CD4-positive, alpha-beta memory T cell (primary cell): ENCODE measurements around the gene KAT7. TPM values are rescaled to one million over a fixed set of nuclear protein-coding genes. Genes with fewer than 3 reads are reported as not detected.

Source experiments
- CTCF ChIA-PET: fragments of 350-600 bp; sonication (Branson Sonifier 250); formaldehyde crosslinking; loops from one replicate; lab custom pipeline; 2021; ENCODE audit warnings: inconsistent platforms; ENCODE audit not compliant: partially characterized antibody; lab: Charles Lee
- POLR2A ChIA-PET: fragments of 350-600 bp; sonication (Branson Sonifier 250); formaldehyde crosslinking; loops from one replicate; lab custom pipeline; 2021; ENCODE audit not compliant: partially characterized antibody; lab: Charles Lee
- DNase-seq, 5 donors: peaks; one replicate each; pipeline versions ENCODE4 v3.0.0 to v3.0.0-alpha.2; 2020 to 2022; ENCODE audit warnings: mixed read lengths in 1 of 5
- H3K27ac ChIP-seq: one replicate; pipeline ENCODE4 v1.7.0; 2013; ENCODE audit warnings: low read depth, low read length
- H3K27me3 ChIP-seq: 2 replicates; pipeline ENCODE4 v1.7.0; 2013; ENCODE audit warnings: mild to moderate bottlenecking, low read length, moderate library complexity; ENCODE audit not compliant: insufficient read depth
- H3K36me3 ChIP-seq: 2 replicates; pipeline ENCODE4 v1.7.0; 2013; ENCODE audit warnings: mild to moderate bottlenecking, low read length, moderate library complexity; ENCODE audit not compliant: insufficient read depth
- H3K4me1 ChIP-seq: 2 replicates; pipeline ENCODE4 v1.7.0; 2013; ENCODE audit warnings: mild to moderate bottlenecking, low read length, moderate library complexity; ENCODE audit not compliant: insufficient read depth
- H3K4me3 ChIP-seq, 2 donors: one replicate each; pipeline ENCODE4 v1.7.0; 2013; ENCODE audit warnings: low read length in 2 of 2, mild to moderate bottlenecking in 1 of 2
- H3K9me3 ChIP-seq, 2 donors: one replicate each; pipeline ENCODE4 v1.7.0; 2013; ENCODE audit warnings: low read length in 2 of 2, control low read depth in 1 of 2; ENCODE audit not compliant: control insufficient read depth in 1 of 2
- H3K27ac Mint-ChIP-seq, 7 donors: one replicate each; pipeline ENCODE4 v1.8.0; 2020 to 2021; ENCODE audit warnings: mixed read lengths in 7 of 7, mild to moderate bottlenecking in 6 of 7, inconsistent platforms in 3 of 7, moderate library complexity in 3 of 7
- H3K27me3 Mint-ChIP-seq, 2 donors: one replicate each; pipeline ENCODE4 v1.8.0; 2020 to 2021; ENCODE audit warnings: mixed read lengths in 2 of 2
- H3K36me3 Mint-ChIP-seq, 2 donors: one replicate each; pipeline ENCODE4 v1.8.0; 2020 to 2021; ENCODE audit warnings: mixed read lengths in 2 of 2, inconsistent platforms in 1 of 2, mild to moderate bottlenecking in 1 of 2
- H3K4me1 Mint-ChIP-seq, 4 donors: one replicate each; pipeline ENCODE4 v1.8.0; 2020 to 2021; ENCODE audit warnings: mixed read lengths in 4 of 4, mild to moderate bottlenecking in 1 of 4
- H3K4me3 Mint-ChIP-seq, 8 donors: one replicate each; pipeline ENCODE4 v1.8.0; 2020 to 2021; ENCODE audit warnings: mixed read lengths in 8 of 8, mild to moderate bottlenecking in 7 of 8, moderate library complexity in 6 of 8, inconsistent platforms in 3 of 8
- H3K9me3 Mint-ChIP-seq, 8 donors: one replicate each; pipeline ENCODE4 v1.8.0; 2020 to 2021; ENCODE audit warnings: mixed read lengths in 8 of 8, mild to moderate bottlenecking in 5 of 8, inconsistent platforms in 3 of 8, moderate library complexity in 1 of 8
- intact Hi-C: fragments of 100-400 bp; cut with micrococcal nuclease; formaldehyde crosslinking; loops from one replicate; pipeline ENCODE4 v1.15.1; 2023
- polyA plus RNA-seq, 2 donors: library from polyadenylated mRNA; unstranded; fragments of 300-500 nt; fragmentation: Illumina TruSeq; gene quantifications; one replicate each; pipeline ENCODE4 v1.2.3, GENCODE V29; 2021
- total RNA-seq, 2 experiments: library from RNA; stranded (reverse); gene quantifications; one replicate each; pipeline ENCODE4 v1.2.3, GENCODE V29; 2021

KAT7 gene
- 100 to 1,000 TPM; 115 to 120 TPM for total RNA-seq
- 10 to 100 TPM; 37.6 to 55.3 TPM for polyA plus RNA-seq

GRCh38 chr17:49788478-49789242, at the start of gene KAT7:
KAT7 (plus strand) TSS chr17:49788681; CDS start chr17:49788835, 154 bp downstream.
- intact Hi-C loops: loop anchor here (1.0 to 10.0 kb wide), 11 partner anchors 24 to 596 kb away; partner anchors contain the start of genes FAM117A, PDK2, PHB1 and SPOP
- Histone ChIP-seq H3K27ac (peak within 1 kb of the TSS; percentile 99), H3K9me3 (no peaks in the 10 kb centered on the region), H3K36me3 (peaks cover 18% of the 10 kb centered on the region), H3K27me3 (no peaks in the 10 kb centered on the region), H3K4me3 (peak within 1 kb of the TSS; percentile 92 to 96), H3K4me1 (peaks cover 54% of the 10 kb centered on the region)
- Mint-ChIP-seq H3K4me3 (peak within 1 kb of the TSS; percentile 93 to 99 (median 96)), H3K27me3 (no peaks in the 10 kb centered on the region), H3K27ac (peak within 1 kb of the TSS; percentile 91 to 100 (median 98)), H3K36me3 (peaks cover 20 to 53% of the 10 kb centered on the region in 2 donors), H3K9me3 (no peaks in the 10 kb centered on the region), H3K4me1 (peaks cover 38 to 65% (median 53%) of the 10 kb centered on the region in 4 donors)
- DNase-seq: peak; percentile 98 to 99 (median 99)
- CTCF ChIA-PET: interaction anchor here (0.6 to 2.6 kb wide), 8 partner anchors 10 to 231 kb away, joined by 3 to 15 read pairs (median 4); partner anchors contain the start of genes FAM117A and SLC35B1
- POLR2A ChIA-PET: interaction anchor here (0.7 to 6.5 kb wide), 21 partner anchors 10 to 931 kb away, joined by 3 to 81 read pairs (median 6); partner anchors contain the start of genes FAM117A, LUC7L3, SLC35B1 and SPOP

GRCh38 chr17:49739641-49740271, 48.7 kb upstream of the KAT7 start:
- CTCF ChIA-PET: interaction anchor here (1.0 to 9.1 kb wide), 8 partner anchors 10 to 112 kb away, joined by 3 to 51 read pairs (median 4); partner anchors contain the start of genes FAM117A and SLC35B1
- no peaks in the 10 kb centered on the region for H3K36me3 ChIP-seq

GRCh38 chr17:49741009-49741691, 47.3 kb upstream of the KAT7 start:
- H3K27ac Mint-ChIP-seq: peak overlapping the region; percentile 99 to 100 (median 100)
- peak overlapping the region; percentile 93 to 99 (median 97) for H3K4me3 Mint-ChIP-seq
- peak in 1 of 5 donors; percentile 45 for DNase-seq
- Histone ChIP-seq H3K9me3 (no peaks in the 10 kb centered on the region), H3K27ac (peak overlapping the region; percentile 99), H3K4me1 (peaks cover 97% of the 10 kb centered on the region), H3K4me3 (peak overlapping the region; percentile 80 to 88), H3K36me3 (peaks cover 4% of the 10 kb centered on the region), H3K27me3 (no peaks in the 10 kb centered on the region)
- peaks cover 24 to 34% of the 10 kb centered on the region in 2 donors for H3K36me3 Mint-ChIP-seq
- no peaks in the 10 kb centered on the region for H3K27me3 Mint-ChIP-seq
- intact Hi-C loops: no loop called here
- ChIA-PET CTCF (interaction anchor here (0.8 to 9.1 kb wide), 6 partner anchors 11 to 32 kb away, joined by 3 to 51 read pairs (median 6); partner anchors contain the start of genes FAM117A and SLC35B1), POLR2A (interaction anchor here (1.3 to 10.0 kb wide), 11 partner anchors 7 to 53 kb away, joined by 5 to 427 read pairs (median 8); partner anchors contain the start of genes FAM117A, KAT7 and SLC35B1)
- H3K4me1 Mint-ChIP-seq: peaks cover 70 to 98% (median 81%) of the 10 kb centered on the region in 4 donors
- H3K9me3 Mint-ChIP-seq: no peaks in the 10 kb centered on the region

More at GRCh38 chr17:49739641-49740271, 48.7 kb upstream of the KAT7 start:
- Mint-ChIP-seq H3K27ac (peak overlapping the region; percentile 99 to 100 (median 100)), H3K36me3 (peaks cover 18 to 28% of the 10 kb centered on the region in 2 donors), H3K4me1 (peaks cover 68 to 94% (median 78%) of the 10 kb centered on the region in 4 donors), H3K9me3 (no peaks in the 10 kb centered on the region), H3K4me3 (peak overlapping the region; percentile 93 to 99 (median 97)), H3K27me3 (no peaks in the 10 kb centered on the region)
- intact Hi-C loops: loop anchor here (1.0 kb wide), 7 partner anchors 9 to 61 kb away; partner anchors contain the start of genes FAM117A, KAT7 and SPOP
- Histone ChIP-seq H3K4me3 (peak overlapping the region; percentile 32 to 80), H3K27me3 (no peaks in the 10 kb centered on the region), H3K9me3 (no peaks in the 10 kb centered on the region), H3K4me1 (peaks cover 97% of the 10 kb centered on the region), H3K27ac (peak overlapping the region; percentile 99)
- DNase-seq: peak; percentile 96 to 100 (median 99)
- POLR2A ChIA-PET: interaction anchor here (0.7 to 10.0 kb wide), 23 partner anchors 8 to 371 kb away, joined by 3 to 427 read pairs (median 5); partner anchors contain the start of genes FAM117A, KAT7, NXPH3 and SLC35B1

GRCh38 chr17:49741692-49742076, 46.8 kb upstream of the KAT7 start:
- no peak for DNase-seq
- no peaks in the 10 kb centered on the region for H3K27me3 ChIP-seq
- peaks cover 20 to 34% of the 10 kb centered on the region in 2 donors for H3K36me3 Mint-ChIP-seq
- H3K4me1 ChIP-seq: peaks cover 97% of the 10 kb centered on the region
- H3K27ac Mint-ChIP-seq: peak overlapping the region; percentile 99 to 100 (median 100)
- POLR2A ChIA-PET: interaction anchor here (1.1 to 10.0 kb wide), 11 partner anchors 7 to 76 kb away, joined by 3 to 427 read pairs (median 6); partner anchors contain the start of genes FAM117A, KAT7, SLC35B1 and SPOP
- H3K4me3 ChIP-seq: peak overlapping the region; percentile 80 to 88
- H3K9me3 ChIP-seq: no peaks in the 10 kb centered on the region
- peaks cover 71 to 98% (median 82%) of the 10 kb centered on the region in 4 donors for H3K4me1 Mint-ChIP-seq
- H3K4me3 Mint-ChIP-seq: peak overlapping the region; percentile 93 to 99 (median 97)
- no peaks in the 10 kb centered on the region for H3K27me3 Mint-ChIP-seq
- H3K27ac ChIP-seq: peak overlapping the region; percentile 99
- H3K36me3 ChIP-seq: peaks cover 4% of the 10 kb centered on the region
- intact Hi-C loops: no loop called here
- H3K9me3 Mint-ChIP-seq: no peaks in the 10 kb centered on the region
- CTCF ChIA-PET: interaction anchor here (1.6 to 9.1 kb wide), 4 partner anchors 21 to 33 kb away, joined by 3 to 51 read pairs (median 10); partner anchors contain the start of genes FAM117A and SLC35B1

GRCh38 chr17:49742166-49742638, 46.3 kb upstream of the KAT7 start:
- Mint-ChIP-seq H3K4me3 (peak overlapping the region; percentile 93 to 99 (median 97)), H3K36me3 (peaks cover 19 to 35% of the 10 kb centered on the region in 2 donors), H3K4me1 (peaks cover 71 to 98% (median 82%) of the 10 kb centered on the region in 4 donors), H3K9me3 (no peaks in the 10 kb centered on the region), H3K27ac (peak overlapping the region; percentile 99 to 100 (median 100)), H3K27me3 (no peaks in the 10 kb centered on the region)
- DNase-seq: peak in 3 of 5 donors; percentile 44 to 53 (median 45)
- Histone ChIP-seq H3K4me1 (peaks cover 97% of the 10 kb centered on the region), H3K27ac (peak overlapping the region; percentile 99), H3K4me3 (peak overlapping the region; percentile 80 to 88), H3K36me3 (peaks cover 4% of the 10 kb centered on the region), H3K9me3 (no peaks in the 10 kb centered on the region), H3K27me3 (no peaks in the 10 kb centered on the region)
- ChIA-PET CTCF (interaction anchor here (1.6 to 9.1 kb wide), 4 partner anchors 20 to 33 kb away, joined by 3 to 51 read pairs (median 10); partner anchors contain the start of genes FAM117A and SLC35B1), POLR2A (interaction anchor here (1.1 to 10.0 kb wide), 11 partner anchors 14 to 79 kb away, joined by 3 to 427 read pairs (median 5); partner anchors contain the start of genes FAM117A, KAT7, SLC35B1 and SPOP)
- intact Hi-C loops: no loop called here
